Epithelial cell of umbilical artery (primary cell): ENCODE data around the gene DNMT3B. TPM values are rescaled to one million over a fixed set of nuclear protein-coding genes. Genes with fewer than 3 reads are reported as not detected.

Experiments used
- total RNA-seq: library from RNA; depleted of rRNA; stranded (reverse); fragments of >200 nt; gene quantifications from 2 replicates; pipeline ENCODE4 v1.2.3, GENCODE V29; 2014

Gene DNMT3B
- total RNA-seq, result 2.3 and 3.6 TPM in 2 replicates

GRCh38 chr20:32761831-32762753, at the start of gene DNMT3B:
DNMT3B (plus strand) TSS chr20:32762385; CDS start chr20:32780324, 17,939 bp downstream.

GRCh38 chr20:32743237-32744112, 18.7 kb upstream of the DNMT3B start, which contains the start of gene COMMD7:
COMMD7 (minus strand) TSS chr20:32743467; CDS start chr20:32743391, 76 bp downstream.

Other genes with a start within 250 kb of the DNMT3B start
- gene NOL4L, start 177.1 kb upstream of the DNMT3B start, total RNA-seq, result 9.9 and 17.2 TPM in 2 replicates
- not detected in 2 replicates for gene C20orf203, start 88.4 kb upstream of the DNMT3B start, total RNA-seq
- 32.7 and 33.8 TPM in 2 replicates for gene COMMD7, start 18.9 kb upstream of the DNMT3B start, total RNA-seq
- gene MAPRE1, start 57.6 kb downstream of the DNMT3B start, total RNA-seq, result 133 and 150 TPM in 2 replicates
- gene EFCAB8, start 96.5 kb downstream of the DNMT3B start, total RNA-seq, result under 0.01 TPM in 1 of 2 replicates, not detected in the other
- gene SUN5, start 242.0 kb downstream of the DNMT3B start, total RNA-seq, result not detected in 2 replicates
- gene BPIFB2, start 245.3 kb downstream of the DNMT3B start, total RNA-seq, result not detected in 2 replicates